ENCODE data around the gene VANGL1.

Gene VANGL1

DNA sequence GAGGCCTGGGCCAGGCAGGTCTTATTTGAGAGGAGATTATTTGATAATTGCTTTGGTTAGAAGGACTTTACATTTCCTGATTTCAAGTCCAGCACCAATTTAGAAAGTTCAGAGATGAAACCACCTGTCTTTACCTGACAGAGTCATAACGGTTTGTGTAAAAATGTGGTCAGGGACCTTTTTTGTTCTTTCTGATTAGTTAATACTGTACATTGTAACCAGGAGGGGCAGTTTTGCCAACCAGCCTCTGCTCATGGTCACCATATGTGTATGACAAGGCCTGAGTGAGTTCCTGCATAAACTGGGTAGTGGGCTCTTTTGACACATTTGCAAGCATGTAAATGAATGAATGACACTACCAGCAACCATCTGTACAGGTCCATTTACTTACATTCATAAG is 55.8 kb downstream of the VANGL1 start:
- no peak for DNase-seq (ENCODE audit: extremely low read depth in 1 of 2, low read depth in 1 of 2)

DNA sequence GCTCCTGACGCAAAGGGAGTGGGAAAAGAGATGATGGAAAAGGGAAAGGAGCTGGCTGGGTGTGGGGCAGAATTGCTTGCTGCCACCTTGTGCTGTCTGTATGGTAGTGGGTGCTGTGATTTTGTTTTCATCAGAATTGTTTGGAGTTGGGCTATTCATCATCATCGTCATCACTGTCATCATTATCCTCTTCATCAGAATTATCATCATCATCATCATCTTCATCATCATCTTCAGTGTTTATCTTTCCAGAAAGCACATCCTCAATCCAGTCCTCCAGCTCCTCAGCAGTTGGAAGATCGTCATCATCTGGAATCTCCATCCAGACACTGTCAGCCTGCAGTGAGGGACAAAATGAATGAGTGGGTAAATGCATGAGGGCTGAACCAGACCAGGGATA is 59.3 kb downstream of the VANGL1 start:
- DNase-seq (ENCODE audit: extremely low read depth in 1 of 2, low read depth in 1 of 2), result no peak

DNA sequence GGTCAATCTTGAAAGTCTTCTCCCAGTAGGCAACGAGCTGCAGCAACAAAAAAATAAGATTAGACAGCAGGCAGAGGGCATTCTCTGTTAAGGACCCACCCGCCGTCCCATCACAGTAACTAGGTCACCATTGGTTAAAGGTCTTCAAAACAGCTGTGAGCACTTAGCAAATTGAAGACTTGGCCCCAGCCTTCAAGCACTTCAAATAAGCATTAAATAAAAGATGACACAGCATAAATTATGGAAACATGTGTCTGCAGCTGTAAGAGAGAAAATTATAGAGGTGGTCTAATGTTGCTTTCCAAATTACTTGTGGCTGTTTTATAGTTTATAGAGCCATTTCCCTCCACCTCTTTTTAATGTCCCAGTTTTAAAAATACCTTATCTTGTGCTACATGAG is 61.2 kb downstream of the VANGL1 start:
- DNase-seq (ENCODE audit: extremely low read depth in 1 of 2, low read depth in 1 of 2), result no peak

- no peak for DNase-seq (ENCODE audit: extremely low read depth in 1 of 2, low read depth in 1 of 2)
These were observed 63.5 kb downstream of the VANGL1 start for GRCh38 chr1:115705085-115705951.

- no peak for DNase-seq (ENCODE audit: extremely low read depth in 1 of 2, low read depth in 1 of 2)
These were observed 64.2 kb downstream of the VANGL1 start for GRCh38 chr1:115705963-115706362.

- DNase-seq (ENCODE audit: extremely low read depth in 1 of 2, low read depth in 1 of 2), result no peak
These were observed 65.0 kb downstream of the VANGL1 start for GRCh38 chr1:115706587-115707425.

GRCh38 chr1:115710859-115711624 is 69.3 kb downstream of the VANGL1 start:
- no peak for DNase-seq (ENCODE audit: extremely low read depth in 1 of 2, low read depth in 1 of 2)

DNA sequence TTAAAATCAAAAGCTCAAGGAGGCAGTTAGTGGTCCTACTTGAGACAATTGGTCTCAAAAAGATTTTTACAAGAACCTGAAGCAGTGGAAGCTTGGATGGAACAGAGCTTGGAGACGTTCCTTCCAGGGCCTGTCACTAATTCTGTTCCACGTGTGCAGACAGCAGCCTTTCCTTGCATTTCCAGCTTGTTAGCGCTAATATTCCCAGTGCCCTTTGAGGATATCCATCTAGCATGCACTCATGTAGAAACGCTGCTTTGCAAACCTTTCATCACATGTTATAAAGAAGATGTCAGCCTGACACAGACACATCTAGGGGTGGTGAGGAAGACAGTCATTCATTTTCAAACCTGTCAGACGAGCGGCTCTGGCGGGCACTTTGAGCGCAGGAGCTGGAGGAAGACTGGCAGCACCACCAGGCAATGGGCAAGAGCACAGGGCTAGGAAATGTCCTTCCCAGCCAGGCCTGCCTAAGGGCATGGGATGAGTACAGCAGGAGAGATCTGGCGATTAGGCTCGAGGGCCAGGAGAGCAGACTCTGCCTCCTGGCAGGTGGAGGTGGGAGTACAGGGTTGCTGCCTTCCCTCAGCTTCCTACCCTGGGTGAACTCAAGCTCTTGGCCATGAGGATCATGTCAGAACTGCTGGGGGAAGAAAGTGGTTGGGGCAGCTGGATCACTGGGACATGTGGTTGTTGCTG is 71.3 kb downstream of the VANGL1 start:
- no peak for DNase-seq (ENCODE audit: extremely low read depth in 1 of 2, low read depth in 1 of 2)

- no peak for DNase-seq (ENCODE audit: extremely low read depth in 1 of 2, low read depth in 1 of 2)
These were observed 72.1 kb downstream of the VANGL1 start for GRCh38 chr1:115713906-115714305.

DNA sequence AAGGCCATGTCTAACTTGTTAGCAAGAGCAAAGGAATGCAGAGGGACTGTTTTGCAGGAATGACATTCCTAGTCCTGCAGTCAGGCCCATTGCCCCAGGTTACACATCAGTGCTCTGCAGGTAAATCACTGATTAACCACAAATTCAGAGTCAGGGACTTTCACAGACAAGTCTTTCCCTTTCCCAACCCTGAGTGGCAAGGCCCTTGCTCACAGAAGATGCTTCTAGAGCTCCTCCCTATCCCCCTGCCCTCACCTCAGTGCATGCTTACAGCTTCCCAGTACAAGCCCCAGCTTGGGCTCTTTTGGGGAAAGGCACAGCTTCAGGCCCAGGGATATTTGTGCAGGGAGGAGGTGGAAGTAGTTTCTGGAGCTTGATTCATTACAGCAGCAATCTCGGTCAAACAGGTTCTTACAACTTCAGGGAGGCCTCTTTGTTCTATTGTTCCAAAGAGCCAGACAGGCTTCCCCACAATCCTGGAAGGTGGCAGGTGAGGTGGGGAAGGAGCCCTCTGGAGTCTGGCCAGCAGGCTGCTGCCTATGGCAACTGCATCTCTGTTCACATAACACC is 72.9 kb downstream of the VANGL1 start:
- DNase-seq (ENCODE audit: extremely low read depth in 1 of 2, low read depth in 1 of 2), result no peak

DNA sequence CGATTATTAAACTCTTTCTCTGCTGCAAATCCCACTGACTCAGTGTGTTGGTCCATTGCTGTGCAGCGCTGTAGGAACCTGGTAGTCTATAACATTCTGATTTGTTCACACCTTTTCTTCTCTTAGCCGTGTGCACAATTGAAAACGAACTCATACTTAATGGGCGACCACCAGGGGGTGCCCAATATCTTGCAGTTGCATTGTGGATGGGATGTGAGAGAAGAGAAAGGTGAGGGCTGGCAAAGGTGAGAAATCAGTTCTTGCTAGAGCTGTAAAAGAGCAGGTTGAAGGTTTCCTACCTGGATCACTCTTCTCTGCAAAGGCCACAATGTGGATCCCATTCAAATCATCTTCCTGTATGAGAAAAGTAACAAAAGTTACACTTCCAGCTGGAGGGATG is 75.8 kb downstream of the VANGL1 start:
- no peak for DNase-seq (ENCODE audit: extremely low read depth in 1 of 2, low read depth in 1 of 2)

GRCh38 chr1:115718011-115718754 is 76.4 kb downstream of the VANGL1 start:
- DNase-seq (ENCODE audit: extremely low read depth in 1 of 2, low read depth in 1 of 2), result no peak

DNA sequence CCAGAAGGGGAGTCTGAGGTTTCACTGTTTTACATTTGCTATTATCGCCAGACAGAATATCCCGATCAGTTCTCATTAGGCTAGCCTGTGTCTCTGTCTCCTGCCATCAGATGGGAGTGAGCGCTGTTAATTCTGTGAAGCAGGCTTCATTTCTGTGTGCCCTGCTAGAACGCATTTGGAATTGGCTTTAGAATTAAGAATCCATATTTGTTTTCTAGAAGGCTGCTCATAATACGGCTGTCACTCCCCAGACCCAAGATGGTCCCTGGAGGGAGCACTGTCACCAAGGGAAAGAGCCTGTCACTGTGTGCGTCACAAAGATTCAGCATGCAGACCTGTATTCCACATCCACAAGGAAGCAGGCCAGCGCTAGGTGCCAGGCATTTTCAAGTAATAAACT is 77.5 kb downstream of the VANGL1 start:
- DNase-seq (ENCODE audit: extremely low read depth in 1 of 2, low read depth in 1 of 2), result no peak

GRCh38 chr1:115722221-115722620 is 80.5 kb downstream of the VANGL1 start:
- no peak for DNase-seq (ENCODE audit: extremely low read depth in 1 of 2, low read depth in 1 of 2)

GRCh38 chr1:115723756-115724155 is 82.0 kb downstream of the VANGL1 start:
- no peak for DNase-seq (ENCODE audit: extremely low read depth in 1 of 2, low read depth in 1 of 2)

DNA sequence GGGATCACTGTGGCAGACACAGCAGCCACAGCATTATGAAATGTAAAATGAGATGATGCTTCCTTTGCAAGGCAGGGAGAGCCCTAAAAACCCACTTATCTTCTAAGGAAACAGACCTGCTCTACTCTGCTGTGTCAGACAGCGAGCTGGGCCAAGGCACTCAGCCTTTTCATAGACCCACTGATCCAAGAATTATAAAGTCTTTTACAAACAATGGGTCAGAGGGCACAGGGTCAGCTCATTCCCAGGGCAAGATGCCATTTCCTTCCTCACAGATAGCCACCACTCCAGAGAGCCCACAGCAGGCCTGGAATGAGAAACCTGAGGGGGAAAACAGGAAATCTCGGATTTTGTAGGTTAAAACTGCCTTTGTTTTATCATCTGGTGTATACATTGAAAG is 83.8 kb downstream of the VANGL1 start:
- no peak for DNase-seq (ENCODE audit: extremely low read depth in 1 of 2, low read depth in 1 of 2)

DNA sequence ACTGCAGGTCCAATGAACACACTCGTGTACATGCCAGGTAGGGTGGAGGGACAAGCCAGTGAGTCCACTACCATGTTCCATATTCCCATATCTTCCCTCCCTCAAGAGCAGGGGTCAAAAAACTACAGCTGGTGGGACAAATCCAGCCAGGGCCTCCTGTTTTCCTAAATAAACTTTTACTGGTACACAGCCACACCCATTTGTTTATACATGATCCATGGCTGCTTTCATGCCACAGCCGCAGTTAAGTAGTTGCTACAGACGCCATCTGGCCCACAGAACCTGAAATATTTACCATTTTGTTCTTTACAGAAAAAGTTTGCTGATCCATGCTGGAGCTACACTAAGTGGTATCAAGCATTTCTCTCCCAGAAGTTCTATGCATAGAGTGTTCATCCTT is 84.4 kb downstream of the VANGL1 start:
- DNase-seq (ENCODE audit: extremely low read depth in 1 of 2, low read depth in 1 of 2), result no peak

- DNase-seq (ENCODE audit: extremely low read depth in 1 of 2, low read depth in 1 of 2), result no peak
These were observed 84.8 kb downstream of the VANGL1 start for GRCh38 chr1:115726570-115726969.

- DNase-seq (ENCODE audit: extremely low read depth in 1 of 2, low read depth in 1 of 2), result no peak
These were observed 86.0 kb downstream of the VANGL1 start for GRCh38 chr1:115727706-115728249.
